ENCODE results near the gene PASK. TPM values are rescaled to one million over a fixed set of nuclear protein-coding genes. Genes with fewer than 3 reads are reported as not detected.

PASK gene
- total and polyA plus RNA-seq, 2 of the 4 experiments (the other 2 are of a cell fraction), result 4.1 TPM

DNA sequence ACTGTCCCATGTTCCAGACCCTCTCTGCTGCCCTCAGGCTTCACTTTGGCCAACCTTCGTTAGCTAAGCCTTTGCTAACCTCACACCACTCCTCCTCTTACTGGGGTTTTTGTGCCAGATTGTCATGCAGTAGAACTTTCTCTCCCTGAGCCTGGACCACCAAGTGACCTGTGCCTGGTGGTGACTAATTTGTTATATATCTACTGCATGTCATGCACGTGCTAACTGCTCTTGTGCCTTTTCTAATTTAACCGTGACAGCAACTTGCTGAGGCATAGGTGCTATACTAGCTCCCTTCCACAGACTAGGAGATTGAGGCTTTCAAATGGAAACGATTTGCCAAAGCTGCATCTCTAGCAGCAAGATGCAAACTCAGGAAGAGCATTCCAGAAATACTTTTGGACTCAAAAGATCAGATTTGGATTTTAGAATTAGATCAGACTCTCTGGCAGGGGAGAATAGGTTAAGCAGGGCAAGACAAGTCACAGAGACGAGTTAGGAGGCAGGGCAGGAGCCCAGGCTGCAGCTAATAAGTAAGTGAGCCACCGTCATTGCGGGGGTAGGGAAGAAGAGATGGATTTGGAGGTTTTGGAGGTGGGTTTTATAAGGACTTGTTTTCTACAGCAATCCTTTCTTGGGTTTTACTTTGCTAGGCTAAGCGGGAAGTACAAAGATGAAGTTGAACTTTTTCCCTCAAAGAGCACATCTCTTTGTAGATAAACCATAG, 2.8 kb upstream of the PASK start:
- 0 out of 2 replicates have a peak overlapping the region, but pooled peaks have one; percentile 12 for H3K4ac ChIP-seq (ENCODE audit: low read depth, low read length)
- no peak overlapping the region for H2BK120ac ChIP-seq (ENCODE audit: low read depth, low read length)
- no peak overlapping the region for H2BK5ac ChIP-seq (ENCODE audit: low read depth, low read length, poor library complexity, severe bottlenecking)
- intact Hi-C loops (cut with micrococcal nuclease), result loop anchor here (2.0 to 5.0 kb wide), 2 partner anchors 240 to 301 kb away; no protein-coding TSS in a partner anchor
- ChIA-PET CTCF (no interaction called here), POLR2A (ENCODE audit: unreplicated experiment) (no interaction called here)
- BruUV-seq (replicated peaks), result no TSS peak
- H4K5ac ChIP-seq (ENCODE audit: low read depth, low read length), result no peak overlapping the region
- ATAC-seq (ENCODE audit: low read depth) (no peak), DNase-seq (peak; percentile 6)
- no peak overlapping the region for H3K27ac ChIP-seq (ENCODE audit: insufficient read depth, low read length)
- H3K79me1 ChIP-seq (ENCODE audit: low read depth in 1 of 2, low read length in 2 of 2), result peaks cover 25 to 49% of the 10 kb centered on the region in 2 experiments
- H3K4me1 ChIP-seq (ENCODE audit: control insufficient read depth, insufficient read depth, low read length), result peaks cover 7% of the 10 kb centered on the region; the same call in 1 of the 2 replicates
- 83% methylated on average over 3 of the region's 8 CpGs; no CpG with 5 or more reads in 1 of the 2 experiments for WGBS, 2 experiments (ENCODE audit: extremely low coverage in 2 of 2, insufficient read length in 1 of 2)
- dilution Hi-C loops (cut with HindIII; ENCODE audit: low sequenced_read_pairs, unreplicated experiment), result no loop called here
- H3K9ac ChIP-seq (ENCODE audit: low read depth, low read length), result no peak overlapping the region
- no peak overlapping the region for H3K4me2 ChIP-seq (ENCODE audit: low read depth, low read length)
- no peak overlapping the region for H3K14ac ChIP-seq (replicated peaks; ENCODE audit: low read depth, low read length)
- H4K8ac ChIP-seq (ENCODE audit: low read depth in 2 of 2, low read length in 2 of 2), result no peak overlapping the region
- H3K23ac ChIP-seq (ENCODE audit: low read depth, low read length), result no peak overlapping the region
- in situ Hi-C loops (cut with MboI; ENCODE audit: low sequenced_read_pairs), result no loop called here
- H2AK9ac ChIP-seq (replicated peaks; ENCODE audit: low read depth, low read length, poor library complexity), result peak overlapping the region; percentile 95
- no peak overlapping the region for H3K56ac ChIP-seq (ENCODE audit: extremely low read depth, insufficient read depth, low read length)
- H2BK15ac ChIP-seq (ENCODE audit: low read depth, low read length), result no peak overlapping the region
- H3K27me3 ChIP-seq (ENCODE audit: control insufficient read depth, insufficient read depth, low read length), result no peaks in the 10 kb centered on the region
- no peak overlapping the region for H2AK5ac ChIP-seq (ENCODE audit: low read depth, low read length)
- peaks cover 22% of the 10 kb centered on the region for H4K20me1 ChIP-seq (ENCODE audit: insufficient read depth, low read length)
- H3K18ac ChIP-seq (ENCODE audit: low read depth, low read length), result no peak overlapping the region
- H3K9me1 ChIP-seq (ENCODE audit: insufficient read depth, low read length), result peaks cover 20% of the 10 kb centered on the region
- H2BK20ac ChIP-seq (ENCODE audit: low read depth, low read length), result no peak overlapping the region
- H3K9me3 ChIP-seq (ENCODE audit: control insufficient read depth, insufficient read depth, low read length), result no peaks in the 10 kb centered on the region
- peaks cover 8% of the 10 kb centered on the region for H3K36me3 ChIP-seq (ENCODE audit: control insufficient read depth, insufficient read depth, low read length)
- no peak overlapping the region for H2AFZ ChIP-seq (replicated peaks; ENCODE audit: low read length, poor library complexity)
- H3K4me3 ChIP-seq (ENCODE audit: insufficient read depth, low read depth, low read length), result no peak overlapping the region
- H4K91ac ChIP-seq (ENCODE audit: insufficient read depth, low read depth, low read length), result no peak overlapping the region; the same call in 1 of the 2 replicates
- TF ChIP-seq BHLHE40 (IDR thresholded peaks at IDR 0.05; ENCODE audit: low read depth, low read length), result peak; percentile 86
- no peak for TF ChIP-seq RAD21 (IDR thresholded peaks at IDR 0.05; ENCODE audit: low read length)

All from IMR-90 (cell line).